Hepatocyte (in vitro differentiated cells): ENCODE results near the gene ANKDD1B. TPM values are rescaled to one million over a fixed set of nuclear protein-coding genes. Genes with fewer than 3 reads are reported as not detected.
A peak's percentile ranks its signal among the peaks of the same experiment; 100 is the strongest.
"Not testable (repeated sequence)": the region's sequence is repeated elsewhere in the genome, so short reads cannot be mapped to it uniquely, and the experiment has no call there.

Source experiments
- DNase-seq: peaks from one replicate; pipeline ENCODE4 v3.0.0-alpha.2; 2016; ENCODE audit warnings: low spot score
- H2AFZ ChIP-seq: fragments of 200-600 bp; sonication (generic); 2 replicates; pipeline ENCODE4 v1.6.0; 2016; ENCODE audit warnings: antibody characterized with exemption, mild to moderate bottlenecking
- H3K27ac ChIP-seq: fragments of 200-600 bp; sonication (generic); 2 replicates; pipeline ENCODE4 v1.5.1; 2016; ENCODE audit warnings: mild to moderate bottlenecking
- H3K27me3 ChIP-seq: fragments of 200-600 bp; sonication (generic); 2 replicates; pipeline ENCODE4 v1.6.1; 2016
- H3K36me3 ChIP-seq: fragments of 200-600 bp; sonication (generic); replicated peaks from 2 replicates; pipeline ENCODE4 v1.5.1; 2016; ENCODE audit warnings: low read depth; ENCODE audit not compliant: insufficient read depth
- H3K4me1 ChIP-seq: fragments of 200-600 bp; sonication (generic); 2 replicates; pipeline ENCODE4 v1.5.1; 2016; ENCODE audit warnings: mild to moderate bottlenecking, moderate library complexity; ENCODE audit not compliant: insufficient read depth
- H3K4me2 ChIP-seq: fragments of 200-600 bp; sonication (generic); 2 replicates; pipeline ENCODE4 v1.6.0; 2016
- H3K4me3 ChIP-seq: fragments of 200-600 bp; sonication (generic); 2 replicates; pipeline ENCODE4 v1.5.1; 2016; ENCODE audit warnings: mild to moderate bottlenecking
- H3K79me2 ChIP-seq: fragments of 200-600 bp; sonication (generic); 2 replicates; pipeline ENCODE4 v1.6.0; 2017; ENCODE audit warnings: mild to moderate bottlenecking
- H3K9me2 ChIP-seq: fragments of 200-600 bp; sonication (generic); replicated peaks from 2 replicates; pipeline ENCODE4 v1.6.0; 2017; ENCODE audit warnings: mild to moderate bottlenecking; ENCODE audit not compliant: insufficient read depth
- H3K9me3 ChIP-seq: fragments of 200-600 bp; sonication (generic); 2 replicates; pipeline ENCODE4 v1.5.1; 2016; ENCODE audit warnings: low read depth, mild to moderate bottlenecking
- H4K20me1 ChIP-seq: fragments of 200-600 bp; sonication (generic); 2 replicates; pipeline ENCODE4 v1.6.0; 2016; ENCODE audit warnings: mild to moderate bottlenecking; ENCODE audit not compliant: insufficient read depth, poor library complexity, severe bottlenecking
- EZH2 ChIP-seq: fragments of 200-600 bp; sonication (generic); IDR thresholded peaks from 2 replicates; pipeline ENCODE4 v1.6.1; 2016; ENCODE audit warnings: antibody characterized with exemption, mild to moderate bottlenecking, borderline replicate concordance
- EZH2phosphoT487 ChIP-seq: fragments of 200-600 bp; sonication (generic); IDR thresholded peaks from one replicate; pipeline ENCODE4 v1.6.1; 2018; ENCODE audit warnings: antibody characterized with exemption, mild to moderate bottlenecking, low read depth, moderate library complexity; ENCODE audit not compliant: unreplicated experiment, severe bottlenecking
- WGBS: methylation state at CpG from one replicate; pipeline ENCODE4 v1.1.6; 2016; ENCODE audit warnings: low lambda C conversion rate; ENCODE audit errors: missing lambda C conversion rate; 5-methylcytosine and 5-hydroxymethylcytosine counted together
- polyA plus RNA-seq: library from polyadenylated mRNA; unstranded; fragments of >200 nt; fragmentation: Nextera tagmentation; extraction: Ambion mirVana; gene quantifications from 2 replicates; pipeline ENCODE4 v1.2.1, GENCODE V29; 2016
- total RNA-seq: library from RNA; depleted of rRNA; stranded (reverse); fragments of >200 nt; gene quantifications from 2 replicates; pipeline ENCODE4 v1.2.3, GENCODE V29; 2014
- TF ChIP-seq, protein P1 (sequence below): fragments of 200-600 bp; sonication (generic); IDR thresholded peaks from 2 replicates; pipeline ENCODE4 v1.5.1; 2016; ENCODE audit warnings: antibody characterized with exemption, mild to moderate bottlenecking; ENCODE audit not compliant: poor library complexity

Gene ANKDD1B
- total and polyA plus RNA-seq, 2 experiments from 2014 or later: 0.71 to 4.7 TPM

DNA sequence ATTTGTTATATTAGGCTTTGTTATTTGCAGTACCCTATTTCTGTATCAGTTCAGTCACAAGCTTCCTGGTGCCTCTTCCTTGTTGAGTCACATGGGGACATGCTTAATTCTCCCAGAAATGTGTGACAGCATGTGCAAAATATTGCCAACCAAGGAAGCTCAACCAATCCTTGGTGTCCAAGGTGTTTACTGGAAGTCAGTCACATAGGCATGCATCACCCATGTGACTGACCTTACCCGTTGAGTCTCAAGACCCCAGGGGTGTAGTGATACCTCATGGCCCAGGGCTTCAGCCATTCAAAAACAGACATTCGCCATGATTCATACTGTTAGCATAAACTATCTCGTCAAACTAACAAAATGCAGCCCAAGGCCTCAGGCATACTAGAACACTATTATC is 9.3 kb upstream of the ANKDD1B start:
- TF ChIP-seq EZH2 (no peak), EZH2phosphoT487 (no peak)
- TF ChIP-seq, protein P1, sequence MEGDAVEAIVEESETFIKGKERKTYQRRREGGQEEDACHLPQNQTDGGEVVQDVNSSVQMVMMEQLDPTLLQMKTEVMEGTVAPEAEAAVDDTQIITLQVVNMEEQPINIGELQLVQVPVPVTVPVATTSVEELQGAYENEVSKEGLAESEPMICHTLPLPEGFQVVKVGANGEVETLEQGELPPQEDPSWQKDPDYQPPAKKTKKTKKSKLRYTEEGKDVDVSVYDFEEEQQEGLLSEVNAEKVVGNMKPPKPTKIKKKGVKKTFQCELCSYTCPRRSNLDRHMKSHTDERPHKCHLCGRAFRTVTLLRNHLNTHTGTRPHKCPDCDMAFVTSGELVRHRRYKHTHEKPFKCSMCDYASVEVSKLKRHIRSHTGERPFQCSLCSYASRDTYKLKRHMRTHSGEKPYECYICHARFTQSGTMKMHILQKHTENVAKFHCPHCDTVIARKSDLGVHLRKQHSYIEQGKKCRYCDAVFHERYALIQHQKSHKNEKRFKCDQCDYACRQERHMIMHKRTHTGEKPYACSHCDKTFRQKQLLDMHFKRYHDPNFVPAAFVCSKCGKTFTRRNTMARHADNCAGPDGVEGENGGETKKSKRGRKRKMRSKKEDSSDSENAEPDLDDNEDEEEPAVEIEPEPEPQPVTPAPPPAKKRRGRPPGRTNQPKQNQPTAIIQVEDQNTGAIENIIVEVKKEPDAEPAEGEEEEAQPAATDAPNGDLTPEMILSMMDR: no peak
- H3K4me1 ChIP-seq: peaks cover 6% of the 10 kb centered on the region
- H3K9me2 ChIP-seq: no peaks in the 10 kb centered on the region
- H3K27ac ChIP-seq: no peak overlapping the region
- H3K79me2 ChIP-seq: no peaks in the 10 kb centered on the region
- no peaks in the 10 kb centered on the region for H4K20me1 ChIP-seq
- no peak overlapping the region for H2AFZ ChIP-seq
- WGBS: 67% methylated on average over 3 of the region's 3 CpGs
- no peaks in the 10 kb centered on the region for H3K27me3 ChIP-seq
- H3K4me3 ChIP-seq: no peak overlapping the region
- H3K4me2 ChIP-seq: no peak overlapping the region
- H3K36me3 ChIP-seq: no peaks in the 10 kb centered on the region
- DNase-seq: no peak
- H3K9me3 ChIP-seq: no peaks in the 10 kb centered on the region

DNA sequence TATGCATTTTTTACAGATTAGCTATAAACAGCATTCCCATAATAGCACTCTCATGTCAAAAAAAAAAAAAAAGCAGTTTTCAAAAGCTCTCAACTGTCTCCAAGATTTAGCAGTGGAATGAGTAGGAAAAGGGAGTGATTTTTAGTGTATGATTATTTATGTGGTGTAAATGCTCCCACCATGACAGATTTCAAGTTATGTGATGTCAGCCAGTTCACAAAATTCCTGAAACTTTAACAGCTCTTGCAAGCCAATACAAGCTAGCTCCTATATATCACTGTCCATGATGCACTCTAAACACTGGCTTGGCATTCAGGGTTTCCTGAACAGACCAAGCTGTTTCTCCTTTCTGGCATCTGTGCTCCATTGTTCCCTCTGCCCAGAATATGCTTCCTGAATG is 7.9 kb upstream of the ANKDD1B start:
- H3K9me3 ChIP-seq: no peaks in the 10 kb centered on the region
- no peak for DNase-seq
- no peak overlapping the region for H3K4me3 ChIP-seq
- H3K9me2 ChIP-seq: no peaks in the 10 kb centered on the region
- H2AFZ ChIP-seq: no peak overlapping the region
- TF ChIP-seq, protein P1: no peak
- TF ChIP-seq EZH2 (no peak), EZH2phosphoT487 (no peak)
- H3K27me3 ChIP-seq: no peaks in the 10 kb centered on the region
- H3K4me1 ChIP-seq: peaks cover 6% of the 10 kb centered on the region
- H3K79me2 ChIP-seq: no peaks in the 10 kb centered on the region
- peak overlapping the region; percentile 33 for H3K27ac ChIP-seq
- no peak overlapping the region for H3K4me2 ChIP-seq
- H4K20me1 ChIP-seq: no peaks in the 10 kb centered on the region
- H3K36me3 ChIP-seq: no peaks in the 10 kb centered on the region

DNA sequence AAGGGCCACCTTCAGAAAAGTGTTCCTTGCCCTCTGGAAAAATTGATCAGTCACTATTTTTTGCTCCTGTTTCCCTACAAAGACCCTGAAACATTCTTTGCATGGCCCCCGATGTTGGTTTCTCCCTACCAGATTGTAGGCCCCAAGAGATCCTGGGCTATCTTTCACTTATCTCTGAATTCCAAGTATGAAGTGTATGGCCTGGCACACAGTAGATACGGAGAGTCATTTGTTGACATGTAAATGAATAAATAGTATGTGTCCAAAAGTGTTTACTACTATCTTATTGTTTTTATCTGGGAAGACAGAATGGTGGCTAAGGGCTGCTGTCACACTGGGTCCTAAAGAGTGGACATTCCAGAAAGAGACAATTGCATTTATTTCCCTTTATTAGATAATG is 7.4 kb upstream of the ANKDD1B start:
- no peaks in the 10 kb centered on the region for H3K9me3 ChIP-seq
- H3K36me3 ChIP-seq: no peaks in the 10 kb centered on the region
- WGBS: 77% methylated on average over 2 of the region's 2 CpGs
- H4K20me1 ChIP-seq: no peaks in the 10 kb centered on the region
- no peak overlapping the region for H2AFZ ChIP-seq
- H3K4me2 ChIP-seq: no peak overlapping the region
- no peak overlapping the region for H3K4me3 ChIP-seq
- H3K27me3 ChIP-seq: no peaks in the 10 kb centered on the region
- no peaks in the 10 kb centered on the region for H3K9me2 ChIP-seq
- DNase-seq: no peak
- peak overlapping the region; percentile 33 for H3K27ac ChIP-seq
- H3K79me2 ChIP-seq: no peaks in the 10 kb centered on the region
- TF ChIP-seq EZH2 (no peak), EZH2phosphoT487 (no peak)
- TF ChIP-seq, protein P1: no peak
- peaks cover 6% of the 10 kb centered on the region for H3K4me1 ChIP-seq

DNA sequence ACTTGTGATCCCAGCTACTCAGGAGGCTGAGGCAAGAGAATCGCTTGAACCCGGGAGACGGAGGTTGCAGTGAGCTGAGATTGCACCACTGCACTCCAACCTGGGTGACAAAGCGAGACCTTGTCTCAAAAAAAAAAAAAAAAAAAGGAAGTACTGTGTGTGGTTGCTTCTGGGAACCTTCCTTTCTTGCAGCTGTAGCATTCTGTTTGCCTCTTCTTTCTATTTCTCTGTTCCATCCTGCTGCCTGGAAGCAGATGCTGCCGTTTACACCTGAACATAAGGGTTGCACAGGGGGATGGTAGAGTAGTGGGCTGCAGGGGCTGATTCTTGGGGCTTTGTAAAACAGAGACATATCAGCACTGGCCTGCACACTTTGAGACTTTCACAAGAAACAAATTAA is 3.9 kb upstream of the ANKDD1B start:
- H3K36me3 ChIP-seq, H2AFZ ChIP-seq, H4K20me1 ChIP-seq, H3K27me3 ChIP-seq, H3K9me3 ChIP-seq, H3K4me2 ChIP-seq, DNase-seq, H3K4me3 ChIP-seq, H3K79me2 ChIP-seq, H3K9me2 ChIP-seq, H3K27ac ChIP-seq: not testable (repeated sequence)
- peaks cover 14% of the 10 kb centered on the region for H3K4me1 ChIP-seq
- WGBS: 95% methylated on average over 5 of the region's 5 CpGs
